ACHN (cell line): ENCODE data around the gene ANO2.
A peak's percentile ranks its signal among the peaks of the same experiment; 100 is the strongest.

Experiments used
- DNase-seq: peaks from one replicate; pipeline ENCODE4 v3.0.0-alpha.2; 2015
- in situ Hi-C: cut with HindIII; loops from 2 replicates; pipeline ENCODE4 v1.10.0; 2017; ENCODE audit warnings: low sequenced_read_pairs, low pct_ligation_motif_present, low pct_unique_long_range_greater_than_20kb

The ANO2 gene

DNA sequence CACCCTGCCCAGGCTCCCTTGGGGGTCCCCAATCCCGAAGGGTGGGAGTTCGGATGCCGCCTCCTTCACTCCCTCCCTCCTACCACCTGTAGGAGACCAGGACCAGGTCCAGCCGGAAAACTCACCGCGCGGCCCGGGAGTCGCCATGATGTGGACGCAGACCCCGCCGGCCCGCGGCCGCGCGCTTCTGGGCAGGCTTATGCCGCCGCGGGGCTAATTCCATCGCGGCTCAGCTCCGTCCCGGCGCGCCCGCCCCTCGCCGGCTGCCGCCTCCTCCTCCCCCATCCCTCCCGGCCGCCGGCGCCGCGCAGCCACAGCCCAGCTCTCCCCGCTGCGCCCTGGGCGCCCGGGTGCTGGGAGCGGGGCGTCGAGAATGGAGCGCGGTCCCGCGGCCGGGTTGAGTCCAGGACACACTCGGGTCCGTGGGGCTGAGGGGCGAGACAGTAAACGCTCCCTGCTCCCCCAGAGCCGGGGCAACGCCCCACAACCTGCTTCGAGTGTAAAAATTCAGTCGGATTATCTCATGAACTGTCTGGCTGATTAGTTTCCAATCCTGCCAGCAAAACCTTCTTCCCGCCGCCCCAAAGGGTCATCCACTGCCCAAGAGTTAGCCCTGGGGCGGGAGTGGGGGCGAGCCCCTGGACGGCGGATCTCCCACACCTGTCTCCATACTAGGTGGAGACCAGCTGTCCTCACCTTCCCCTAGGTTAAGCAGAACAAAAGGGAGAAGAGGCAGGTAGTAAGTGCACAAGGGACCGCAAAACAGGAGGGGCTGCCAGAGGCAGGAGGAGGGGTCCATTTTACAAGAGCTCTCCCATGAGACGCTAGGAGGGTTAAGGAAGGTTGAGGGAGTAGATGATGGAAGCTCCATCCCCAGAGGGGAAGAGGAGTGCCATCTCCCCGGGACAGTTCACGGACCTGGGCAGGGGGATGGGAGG lies at the start of gene ANO2:
ANO2 (minus strand) TSS at position 189 of the 938 bp plus-strand sequence; CDS start at position 147, 42 bp downstream.
- DNase-seq = peak; percentile 27
- in situ Hi-C loops = no loop called here

DNA sequence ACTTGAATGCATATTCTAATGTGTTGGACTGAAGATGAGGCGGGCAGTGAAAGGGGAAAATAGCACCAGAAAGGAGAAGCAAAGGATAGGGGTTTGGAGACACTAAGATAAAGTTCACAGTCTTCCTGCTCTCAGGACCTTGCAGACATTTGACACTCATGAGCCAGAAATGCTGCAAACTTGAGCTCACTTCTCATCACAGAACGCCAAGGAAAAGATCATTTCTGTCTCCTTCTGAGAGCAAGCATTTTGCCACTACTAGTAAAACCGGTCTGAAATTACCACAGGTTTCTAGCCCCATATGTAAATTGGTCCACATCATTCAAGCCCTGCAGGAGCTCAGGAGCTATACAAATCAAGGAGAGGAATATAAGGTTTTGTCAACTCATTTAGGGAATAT lies 44.6 kb upstream of the ANO2 start:
- in situ Hi-C loops = no loop called here
- no peak for DNase-seq

- DNase-seq = peak; percentile 80
- in situ Hi-C loops = no loop called here
Observed at GRCh38 chr12:5988659-5989116, 43.6 kb upstream of the ANO2 start.

- no peak for DNase-seq
- in situ Hi-C loops = no loop called here
Observed at GRCh38 chr12:5988088-5988487, 43.0 kb upstream of the ANO2 start.

DNA sequence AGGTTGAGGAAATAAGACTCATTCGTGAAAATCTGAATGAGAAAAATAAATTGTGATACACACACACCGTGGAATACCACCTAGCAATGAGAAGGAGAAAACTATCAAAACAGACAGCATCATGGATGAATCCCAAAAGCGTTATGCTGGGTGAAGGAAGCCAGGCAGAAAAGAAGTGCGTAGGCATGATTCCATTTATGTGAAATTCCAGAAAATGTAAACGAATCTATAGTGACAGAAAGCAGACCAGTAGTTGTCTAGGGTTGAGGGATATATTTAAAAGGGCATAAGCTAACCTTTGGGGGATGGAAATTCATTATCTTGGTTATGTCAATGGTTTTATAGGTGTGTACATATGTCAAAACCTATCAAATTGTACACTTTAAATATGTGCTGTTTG lies 42.5 kb upstream of the ANO2 start:
- in situ Hi-C loops = no loop called here
- DNase-seq = no peak

GRCh38 chr12:5985471-5985870 lies 40.4 kb upstream of the ANO2 start:
- in situ Hi-C loops = no loop called here
- no peak for DNase-seq

- no peak for DNase-seq
- in situ Hi-C loops = no loop called here
Observed at GRCh38 chr12:5984873-5985272, 39.8 kb upstream of the ANO2 start.

GRCh38 chr12:5982106-5982505 lies 37.0 kb upstream of the ANO2 start:
- DNase-seq = no peak
- in situ Hi-C loops = no loop called here

DNA sequence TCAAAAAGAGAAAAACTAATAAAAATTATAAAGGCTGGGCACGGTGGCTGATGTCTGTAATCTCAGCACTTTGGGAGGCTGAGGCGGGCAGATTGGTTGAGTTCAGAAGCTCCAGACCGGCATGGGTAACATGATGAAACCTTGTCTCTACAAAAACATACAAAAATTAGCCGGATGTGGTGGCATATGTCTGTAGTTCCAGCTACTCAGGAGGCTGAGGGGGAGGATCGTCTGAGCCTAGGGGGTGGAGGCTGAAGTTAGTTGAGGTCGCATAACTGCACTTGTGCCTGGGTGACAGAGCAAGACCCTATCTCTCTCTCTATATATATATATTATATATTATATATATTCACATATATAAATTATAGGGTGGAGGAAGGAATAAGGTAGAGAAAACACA lies 32.5 kb upstream of the ANO2 start:
- DNase-seq = no peak
- in situ Hi-C loops = no loop called here

DNA sequence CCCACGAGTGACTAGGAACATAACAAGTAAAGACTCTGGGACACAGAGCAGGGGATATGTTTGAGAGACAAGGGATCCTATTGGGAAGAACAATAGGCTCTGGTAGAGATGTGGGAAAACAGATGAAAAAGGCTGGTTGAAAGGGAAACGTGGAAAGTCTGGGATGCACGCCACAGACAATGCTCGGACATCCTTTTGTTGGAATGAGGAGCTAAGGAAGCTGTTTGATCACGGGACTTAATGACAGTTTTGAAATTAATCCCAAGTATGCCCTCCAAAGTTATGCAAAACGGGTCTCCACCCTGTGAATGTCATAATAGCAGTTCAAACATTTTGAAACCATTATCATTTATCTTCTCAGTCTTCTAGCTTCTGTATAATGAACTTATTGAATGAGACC lies 31.7 kb upstream of the ANO2 start:
- in situ Hi-C loops = no loop called here
- DNase-seq = no peak

GRCh38 chr12:5976196-5976595 lies 31.1 kb upstream of the ANO2 start:
- in situ Hi-C loops = no loop called here
- DNase-seq = no peak

DNA sequence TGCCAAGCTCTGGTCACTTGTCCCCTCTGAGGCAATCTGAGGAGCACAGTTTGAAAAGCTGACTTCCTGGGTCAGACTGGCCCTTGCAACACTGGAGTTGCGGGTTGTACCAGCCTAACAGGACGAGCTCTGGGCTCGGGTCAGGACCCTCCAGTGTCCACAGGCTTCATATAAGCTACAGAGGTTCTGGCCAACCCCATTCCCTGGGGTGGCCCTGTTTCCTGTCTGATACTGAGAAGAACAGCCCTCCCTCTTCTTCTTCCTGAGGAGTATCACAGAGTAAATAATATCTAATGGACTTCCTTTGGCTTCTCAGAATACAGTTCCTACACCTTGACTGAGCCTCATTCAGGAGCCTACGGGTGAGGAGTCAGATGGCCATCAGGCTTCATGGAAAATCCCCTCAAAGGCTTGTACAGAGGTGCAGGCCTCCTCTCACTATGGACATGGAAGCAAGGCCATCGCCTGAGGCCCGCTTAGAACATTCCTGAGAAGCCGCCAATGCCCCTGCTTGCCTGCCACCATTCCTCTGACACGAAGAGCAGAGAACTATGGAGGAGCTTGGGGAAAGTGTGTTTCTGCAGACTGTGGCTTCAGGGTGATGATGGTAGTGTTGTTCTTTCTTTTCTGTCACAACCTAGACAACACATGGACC lies 28.5 kb upstream of the ANO2 start:
- DNase-seq = no peak
- in situ Hi-C loops = no loop called here

- DNase-seq = no peak
- in situ Hi-C loops = no loop called here
Observed at GRCh38 chr12:5972387-5972786, 27.3 kb upstream of the ANO2 start.

DNA sequence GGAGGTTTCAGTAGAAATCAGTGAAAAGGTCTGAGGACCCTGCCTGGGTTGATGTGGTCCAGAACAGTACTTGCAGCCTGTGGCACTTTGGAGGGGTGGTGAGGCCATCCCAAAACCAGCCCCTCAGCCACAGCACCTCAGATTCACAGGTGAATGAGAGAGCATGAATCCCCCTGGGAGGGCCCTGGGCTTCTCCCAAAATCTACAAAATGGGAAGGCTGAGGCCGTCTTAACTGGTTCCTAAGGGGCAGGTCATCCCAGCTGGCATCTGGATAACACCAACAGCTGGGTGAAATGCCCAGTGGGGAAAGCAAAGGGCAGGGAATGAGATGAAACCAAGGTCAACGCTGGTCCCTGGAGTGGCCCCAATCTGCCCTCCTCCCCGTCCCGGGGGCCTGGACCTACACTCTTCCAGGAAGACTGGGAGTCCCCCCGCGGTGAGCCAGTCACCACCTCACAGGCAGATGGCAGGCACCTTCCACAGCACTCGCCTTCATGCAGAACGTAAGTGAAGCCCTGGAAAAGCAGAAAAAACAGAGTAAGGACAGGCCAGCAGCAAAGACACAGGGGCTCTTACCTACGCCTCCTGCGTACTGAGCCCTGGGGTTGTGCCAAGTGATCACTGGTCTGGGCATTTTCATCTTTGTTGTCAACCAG lies 26.3 kb upstream of the ANO2 start:
- no peak for DNase-seq
- in situ Hi-C loops = no loop called here

DNA sequence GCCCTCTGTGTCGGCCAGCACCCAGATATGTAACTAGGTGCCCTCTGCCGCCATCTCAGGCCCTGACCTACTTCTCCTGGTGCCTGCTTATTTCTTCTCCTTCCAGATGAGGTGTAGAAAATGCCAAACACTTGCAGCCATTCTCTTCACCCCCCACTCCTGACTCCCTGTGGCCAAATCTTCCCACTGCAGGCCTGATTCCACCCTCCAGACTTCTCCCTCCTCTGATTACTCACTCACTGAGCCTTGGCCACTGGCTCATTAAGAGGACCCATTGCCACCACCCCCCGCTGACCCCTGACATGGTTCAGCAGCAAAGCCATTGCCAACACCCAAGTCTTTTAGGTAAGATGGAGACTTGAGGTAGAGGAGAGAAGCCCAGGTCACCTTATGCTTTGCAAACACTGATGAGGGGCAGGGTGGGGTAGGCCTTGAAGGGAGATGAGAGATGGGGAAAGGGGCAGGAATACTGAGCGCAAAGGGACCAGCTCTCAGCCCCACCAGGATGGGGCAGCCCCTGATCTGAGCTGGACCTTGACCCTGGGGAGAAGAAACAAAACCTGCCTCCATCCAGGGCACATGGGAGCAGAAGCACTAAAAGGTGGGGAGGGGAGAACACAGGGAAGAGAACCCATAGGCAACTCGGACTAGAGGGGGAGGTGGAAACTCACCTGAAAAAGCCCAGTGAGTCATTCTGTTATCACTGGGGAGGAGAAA lies 25.1 kb upstream of the ANO2 start:
- no peak for DNase-seq
- in situ Hi-C loops = no loop called here

- DNase-seq = no peak
- in situ Hi-C loops = no loop called here
Observed at GRCh38 chr12:5969156-5969973, 24.3 kb upstream of the ANO2 start.

DNA sequence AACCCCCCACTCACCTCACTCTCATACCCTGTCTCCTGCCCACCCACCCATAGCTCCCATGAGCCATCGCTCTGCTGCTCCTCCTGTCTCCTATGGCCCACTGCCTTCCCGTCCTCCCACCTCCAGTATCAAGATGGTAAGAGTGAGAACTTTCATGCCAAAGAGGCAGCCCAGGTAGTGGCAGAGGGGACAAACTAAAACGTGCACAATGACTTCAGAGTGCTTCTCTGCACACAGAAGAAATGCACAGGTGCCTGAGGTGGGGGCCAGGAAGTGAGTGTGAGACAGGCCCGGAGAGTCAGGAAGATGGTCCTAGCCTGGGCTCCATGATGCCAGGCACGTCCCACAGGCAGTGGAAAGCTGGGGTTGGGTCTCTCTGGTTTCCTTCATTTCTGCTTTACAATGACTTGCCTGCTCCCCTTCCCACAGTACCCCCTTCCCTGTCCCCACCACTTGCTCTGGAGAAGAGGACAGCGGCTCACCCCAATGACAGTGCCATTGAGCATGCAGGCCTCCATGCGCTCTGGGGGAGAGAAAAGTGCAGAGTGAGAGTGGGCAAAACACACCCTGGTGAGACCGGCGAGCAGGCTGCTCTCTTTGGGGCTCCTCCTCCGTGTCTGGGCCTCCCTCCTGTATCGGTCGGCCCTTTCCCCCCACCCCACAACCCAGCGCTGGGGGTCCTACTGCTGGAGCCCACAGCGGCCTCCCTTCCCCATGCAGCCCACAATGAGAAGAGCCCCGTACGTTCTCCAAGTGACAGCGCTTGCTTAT lies 22.8 kb upstream of the ANO2 start:
- DNase-seq = no peak
- in situ Hi-C loops = no loop called here
